ENCODE data around the gene SOX14. TPM values are rescaled to one million over a fixed set of nuclear protein-coding genes. Genes with fewer than 3 reads are reported as not detected.

Gene SOX14
- total RNA-seq, 1 donor from 2014 or later = not detected

GRCh38 chr3:137787529-137787928 is 23.4 kb downstream of the SOX14 start:
- no peak overlapping the region for H3K27ac ChIP-seq
- intact Hi-C loops (cut with DNase I) = no loop called here
- TF ChIP-seq CTCF (IDR thresholded peaks at IDR 0.05) = no peak

GRCh38 chr3:137789236-137789635 is 25.1 kb downstream of the SOX14 start:
- no peak for TF ChIP-seq CTCF (IDR thresholded peaks at IDR 0.05)
- no peaks in the 10 kb centered on the region for H3K36me3 ChIP-seq
- H3K27me3 ChIP-seq = no peaks in the 10 kb centered on the region
- H3K9me3 ChIP-seq = no peaks in the 10 kb centered on the region
- H3K4me3 ChIP-seq = no peak overlapping the region
- DNase-seq (ENCODE audit: low spot score in 2 of 2) = no peak
- H3K4me1 ChIP-seq = no peaks in the 10 kb centered on the region
- no peak overlapping the region for H3K27ac ChIP-seq
- intact Hi-C loops (cut with DNase I) = no loop called here

More at GRCh38 chr3:137787529-137787928, 23.4 kb downstream of the SOX14 start:
- Histone ChIP-seq H3K4me1 (no peaks in the 10 kb centered on the region), H3K4me3 (no peak overlapping the region), H3K9me3 (no peaks in the 10 kb centered on the region), H3K36me3 (no peaks in the 10 kb centered on the region), H3K27me3 (no peaks in the 10 kb centered on the region)
- no peak for DNase-seq (ENCODE audit: low spot score in 2 of 2)

DNA sequence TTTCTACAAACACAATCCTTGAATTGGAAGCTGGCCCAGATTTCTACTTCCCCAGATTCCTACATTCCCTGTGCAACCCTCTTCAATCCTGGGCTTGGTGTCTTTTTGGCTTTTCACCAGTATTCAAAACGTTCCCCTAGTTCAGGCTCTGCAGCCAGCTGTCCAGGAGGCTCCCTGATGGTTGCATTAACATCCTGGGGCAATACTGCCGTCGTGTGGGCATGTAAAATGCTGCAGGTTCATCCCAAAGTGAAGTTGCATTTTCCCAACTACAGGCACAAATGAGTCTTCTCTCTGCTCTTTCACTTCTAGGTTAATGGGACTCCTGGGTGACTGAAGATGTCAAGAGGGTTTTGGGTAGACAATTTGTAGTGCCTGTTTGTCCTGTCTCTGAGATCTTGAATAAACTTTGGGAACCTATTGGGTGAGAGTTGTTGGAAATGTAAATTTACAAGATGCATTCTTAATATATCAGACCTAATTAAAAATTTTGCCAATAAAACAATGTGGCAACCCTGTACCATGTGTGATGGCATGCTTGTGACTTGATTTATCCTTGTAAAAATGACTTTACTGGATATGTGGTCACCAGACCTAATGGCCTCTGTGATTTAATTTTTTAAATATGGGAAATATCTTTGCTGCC is 28.6 kb downstream of the SOX14 start:
- TF ChIP-seq CTCF (IDR thresholded peaks at IDR 0.05) = no peak
- Histone ChIP-seq H3K9me3 (no peaks in the 10 kb centered on the region), H3K27me3 (no peaks in the 10 kb centered on the region), H3K4me3 (no peak overlapping the region), H3K36me3 (no peaks in the 10 kb centered on the region), H3K27ac (no peak overlapping the region), H3K4me1 (no peaks in the 10 kb centered on the region)
- intact Hi-C loops (cut with DNase I) = no loop called here
- DNase-seq (ENCODE audit: low spot score in 2 of 2) = no peak

GRCh38 chr3:137796993-137797392 is 32.9 kb downstream of the SOX14 start:
- DNase-seq (ENCODE audit: low spot score in 2 of 2) = no peak
- no peak for TF ChIP-seq CTCF (IDR thresholded peaks at IDR 0.05)
- Histone ChIP-seq H3K36me3 (no peaks in the 10 kb centered on the region), H3K4me3 (no peak overlapping the region), H3K27ac (no peak overlapping the region), H3K9me3 (no peaks in the 10 kb centered on the region), H3K4me1 (no peaks in the 10 kb centered on the region), H3K27me3 (no peaks in the 10 kb centered on the region)
- intact Hi-C loops (cut with DNase I) = no loop called here

GRCh38 chr3:137803215-137803614 is 39.1 kb downstream of the SOX14 start:
- Histone ChIP-seq H3K9me3 (no peaks in the 10 kb centered on the region), H3K27me3 (no peaks in the 10 kb centered on the region), H3K27ac (no peak overlapping the region), H3K36me3 (no peaks in the 10 kb centered on the region), H3K4me1 (no peaks in the 10 kb centered on the region), H3K4me3 (no peak overlapping the region)
- TF ChIP-seq CTCF (IDR thresholded peaks at IDR 0.05) = no peak
- intact Hi-C loops (cut with DNase I) = no loop called here
- no peak for DNase-seq (ENCODE audit: low spot score in 2 of 2)

- Histone ChIP-seq H3K4me1 (no peaks in the 10 kb centered on the region), H3K27me3 (no peaks in the 10 kb centered on the region), H3K9me3 (no peaks in the 10 kb centered on the region), H3K36me3 (no peaks in the 10 kb centered on the region), H3K27ac (no peak overlapping the region), H3K4me3 (no peak overlapping the region)
- TF ChIP-seq CTCF (IDR thresholded peaks at IDR 0.05) = no peak
- DNase-seq (ENCODE audit: low spot score in 2 of 2) = no peak
- intact Hi-C loops (cut with DNase I) = no loop called here
These were observed 43.9 kb downstream of the SOX14 start for GRCh38 chr3:137807998-137808397.

Measured in ascending aorta (tissue), 2 donors.